ENCODE data around the gene ATP13A3.

- TF ChIP-seq POLR2A (IDR thresholded peaks at IDR 0.05; ENCODE audit: low read length) (no peak), GATA1 (IDR thresholded peaks at IDR 0.05; ENCODE audit: low read depth, low read length) (no peak)
These were observed 45.8 kb upstream of the ATP13A3 start for GRCh38 chr3:194532591-194532990.
